T47D (cell line): ENCODE results near the gene RAE1.

Source experiments
- DNase-seq, 2 experiments: peaks; one replicate each; pipeline versions ENCODE4 v3.0.0 to v3.0.0-alpha.2; 2011 to 2012; ENCODE audit warnings: low read depth in 1 of 2, low spot score in 1 of 2
- JUND ChIP-seq: IDR thresholded peaks from 2 replicates; pipeline ENCODE4 v1.6.1; 2012; ENCODE audit warnings: low read depth
- in situ Hi-C: cut with HindIII; loops from 2 replicates; pipeline ENCODE4 v1.10.0; 2016; ENCODE audit warnings: low sequenced_read_pairs, low pct_unique_long_range_greater_than_20kb

RAE1 gene

GRCh38 chr20:57351042-57351783 lies at the start of gene RAE1:
RAE1 (plus strand) TSS chr20:57351255; CDS start chr20:57354039, 2,784 bp downstream.
- in situ Hi-C loops = no loop called here
- TF ChIP-seq JUND = no peak
- DNase-seq = peak; percentile 88 to 96

- in situ Hi-C loops = no loop called here
- no peak for TF ChIP-seq JUND
- no peak for DNase-seq
These were observed 44.3 kb upstream of the RAE1 start for GRCh38 chr20:57306747-57307146.

- in situ Hi-C loops = no loop called here
- DNase-seq = no peak
- TF ChIP-seq JUND = no peak
These were observed 42.4 kb upstream of the RAE1 start for GRCh38 chr20:57308451-57309271.

- no peak for TF ChIP-seq JUND
- in situ Hi-C loops = no loop called here
- no peak for DNase-seq
These were observed 41.4 kb upstream of the RAE1 start for GRCh38 chr20:57309544-57310115.

GRCh38 chr20:57310821-57311514 lies 40.1 kb upstream of the RAE1 start:
- DNase-seq = no peak
- no peak for TF ChIP-seq JUND
- in situ Hi-C loops = no loop called here

- no peak for DNase-seq
- no peak for TF ChIP-seq JUND
- in situ Hi-C loops = no loop called here
These were observed 38.9 kb upstream of the RAE1 start for GRCh38 chr20:57312138-57312537.

GRCh38 chr20:57313230-57313629 lies 37.8 kb upstream of the RAE1 start:
- in situ Hi-C loops = no loop called here
- TF ChIP-seq JUND = no peak
- no peak for DNase-seq

- in situ Hi-C loops = no loop called here
- TF ChIP-seq JUND = no peak
- no peak for DNase-seq
These were observed 37.1 kb upstream of the RAE1 start for GRCh38 chr20:57313951-57314350.

- in situ Hi-C loops = no loop called here
- no peak for DNase-seq
- TF ChIP-seq JUND = no peak
These were observed 35.7 kb upstream of the RAE1 start for GRCh38 chr20:57315083-57315975.

- in situ Hi-C loops = no loop called here
- no peak for DNase-seq
These were observed 35.0 kb upstream of the RAE1 start for GRCh38 chr20:57315976-57316480.

GRCh38 chr20:57316795-57317201 lies 34.3 kb upstream of the RAE1 start:
- no peak for TF ChIP-seq JUND
- in situ Hi-C loops = no loop called here

More at GRCh38 chr20:57315976-57316480, 35.0 kb upstream of the RAE1 start:
- no peak for TF ChIP-seq JUND

GRCh38 chr20:57317316-57317788 lies 33.7 kb upstream of the RAE1 start:
- no peak for DNase-seq
- no peak for TF ChIP-seq JUND
- in situ Hi-C loops = no loop called here

More at GRCh38 chr20:57316795-57317201, 34.3 kb upstream of the RAE1 start:
- no peak for DNase-seq
